A549 (cell line): ENCODE results near the gene CCDC78.

Experiments used
- CBX8 ChIP-seq: fragments of 200-600 bp; sonication (generic); IDR thresholded peaks from 2 replicates; pipeline ENCODE4 v1.6.1; 2016
- CHD2 ChIP-seq: fragments of 150-350 bp; IDR thresholded peaks from 2 replicates; pipeline ENCODE4 v1.6.1; 2014; ENCODE audit warnings: low read length; ENCODE audit not compliant: partially characterized antibody
- CTCF ChIP-seq: fragments of >200 bp; sonication (Bioruptor Twin); formaldehyde crosslinking; IDR thresholded peaks from 3 replicates; pipeline ENCODE4 v1.5.1; 2016
- EHMT2 ChIP-seq: fragments of 200-600 bp; sonication (generic); IDR thresholded peaks from 2 replicates; pipeline ENCODE4 v1.6.1; 2016; ENCODE audit warnings: antibody characterized with exemption, low read depth, mild to moderate bottlenecking, moderate library complexity
- EP300 ChIP-seq, 2 experiments: fragments of >200 bp; sonication (Bioruptor Twin); formaldehyde crosslinking; IDR thresholded peaks; 2 replicates in 1 of 2; 3 replicates in 1 of 2; pipeline ENCODE4 v1.6.1; 2016 to 2017
- HEYL ChIP-seq: fragments of 250-450 bp; sonication (Bioruptor Pico); IDR thresholded peaks from 2 replicates; pipeline ENCODE4 v1.8.0; 2021; ENCODE audit warnings: mild to moderate bottlenecking, moderate library complexity
- NR3C1 ChIP-seq: fragments of >200 bp; sonication (Bioruptor Twin); formaldehyde crosslinking; IDR thresholded peaks from 3 replicates; pipeline ENCODE4 v1.6.1; 2017
- PHF8 ChIP-seq: fragments of 200-600 bp; sonication (generic); IDR thresholded peaks from 2 replicates; pipeline ENCODE4 v1.6.1; 2016; ENCODE audit warnings: low read depth, mild to moderate bottlenecking, antibody characterized with exemption, moderate library complexity, borderline replicate concordance
- POLR2A ChIP-seq: IDR thresholded peaks from 2 replicates; pipeline ENCODE4 v1.6.1; 2012; ENCODE audit warnings: mild to moderate bottlenecking, low read length
- RARB ChIP-seq: fragments of 250-450 bp; sonication (Bioruptor Pico); IDR thresholded peaks from 2 replicates; pipeline ENCODE4 v1.8.0; 2021; ENCODE audit warnings: mild to moderate bottlenecking, moderate library complexity
- RCOR1 ChIP-seq: fragments of 150-350 bp; IDR thresholded peaks from 2 replicates; pipeline ENCODE4 v1.6.1; 2014; ENCODE audit warnings: antibody characterized with exemption, low read length, low read depth
- REST ChIP-seq: fragments of 200-600 bp; sonication (generic); IDR thresholded peaks from 2 replicates; pipeline ENCODE4 v1.6.1; 2016; ENCODE audit warnings: antibody characterized with exemption, mild to moderate bottlenecking, moderate library complexity
- RFX5 ChIP-seq: fragments of 450-650 bp; IDR thresholded peaks from 2 replicates; pipeline ENCODE4 v1.7.1; 2014; ENCODE audit warnings: antibody characterized with exemption, mild to moderate bottlenecking, moderate library complexity
- USF2 ChIP-seq: fragments of 450-650 bp; IDR thresholded peaks from 2 replicates; pipeline ENCODE4 v1.6.1; 2014; ENCODE audit warnings: antibody characterized with exemption

- TF ChIP-seq CTCF: no peak
- TF ChIP-seq RARB (CRISPR knock-in tag): no peak
- TF ChIP-seq RFX5: no peak
- TF ChIP-seq EP300 (IDR thresholded peaks at IDR 0.05): no peak
- no peak for TF ChIP-seq POLR2A
- TF ChIP-seq USF2: no peak
- no peak for TF ChIP-seq CBX8
- no peak for TF ChIP-seq CHD2
- TF ChIP-seq PHF8: no peak
- no peak for TF ChIP-seq HEYL
- TF ChIP-seq EHMT2: no peak
- no peak for TF ChIP-seq REST
- TF ChIP-seq RCOR1: no peak
- TF ChIP-seq NR3C1: no peak
These were observed 9.0 kb upstream of the CCDC78 start for GRCh38 chr16:734981-735881.
